SU-DHL-6 (cell line): ENCODE measurements around the gene RGS6.

Source experiments
- H2AFZ ChIP-seq: fragments of 200-600 bp; sonication (generic); 2 replicates; pipeline ENCODE4 v1.6.1; 2014; ENCODE audit warnings: low read depth, mild to moderate bottlenecking, moderate library complexity, mixed read lengths, antibody characterized with exemption, low read length; ENCODE audit not compliant: severe bottlenecking
- H3F3A ChIP-seq: fragments of 200-600 bp; shearing (Covaris generic); 2 replicates; pipeline ENCODE4 v1.6.0; 2016; ENCODE audit warnings: antibody characterized with exemption, mild to moderate bottlenecking; ENCODE audit not compliant: insufficient read depth
- H3K27ac ChIP-seq: fragments of 200-600 bp; sonication (generic); 2 replicates; pipeline ENCODE4 v1.5.1; 2016; ENCODE audit warnings: low read depth, mild to moderate bottlenecking, low read length, moderate library complexity, mixed read lengths
- H3K27me3 ChIP-seq: fragments of 200-600 bp; sonication (generic), shearing (Covaris generic); 2 replicates; pipeline ENCODE4 v1.6.0; 2014; ENCODE audit warnings: mild to moderate bottlenecking, low read length
- H3K36me3 ChIP-seq: fragments of 200-600 bp; sonication (generic); 2 replicates; pipeline ENCODE4 v1.6.1; 2014; ENCODE audit warnings: mild to moderate bottlenecking, low read length, mixed read lengths
- H3K4me2 ChIP-seq: fragments of 300-600, 200-600 bp; shearing (Covaris generic), sonication (generic); 2 replicates; pipeline ENCODE4 v1.6.0; 2014; ENCODE audit warnings: low read length, low read depth, mild to moderate bottlenecking; ENCODE audit not compliant: poor library complexity, severe bottlenecking
- H3K4me3 ChIP-seq: fragments of 200-600 bp; sonication (generic); 2 replicates; pipeline ENCODE4 v1.5.1; 2014; ENCODE audit warnings: antibody characterized with exemption, low read length, mild to moderate bottlenecking, mixed read lengths; ENCODE audit not compliant: insufficient read depth, poor library complexity, severe bottlenecking
- H3K79me2 ChIP-seq: fragments of 200-600 bp; sonication (generic); 2 replicates; pipeline ENCODE4 v1.6.1; 2014; ENCODE audit warnings: mild to moderate bottlenecking, low read length, moderate library complexity; ENCODE audit not compliant: insufficient read depth
- H3K9ac ChIP-seq: fragments of 200-600 bp; sonication (generic); 2 replicates; pipeline ENCODE4 v1.7.0; 2014; ENCODE audit warnings: mild to moderate bottlenecking, low read length
- H3K9me2 ChIP-seq: fragments of 200-600 bp; sonication (generic); replicated peaks from 2 replicates; pipeline ENCODE4 v1.6.1; 2014; ENCODE audit warnings: low read length; ENCODE audit not compliant: insufficient read depth
- H3K9me3 ChIP-seq: fragments of 200-600 bp; sonication (generic); 2 replicates; pipeline ENCODE4 v1.6.1; 2014; ENCODE audit warnings: low read length, mixed read lengths; ENCODE audit not compliant: insufficient read depth
- H4K20me1 ChIP-seq: fragments of 200-600 bp; sonication (generic); 2 replicates; pipeline ENCODE4 v1.6.1; 2014; ENCODE audit warnings: low read depth, mild to moderate bottlenecking, antibody characterized with exemption, low read length, moderate library complexity, mixed read lengths
- EZH2phosphoT487 ChIP-seq: fragments of 200-600 bp; sonication (generic), shearing (Covaris generic); conservative IDR thresholded peaks from 2 replicates; pipeline ENCODE4 v1.6.1; 2018; ENCODE audit warnings: mild to moderate bottlenecking, antibody characterized with exemption, low read length, moderate library complexity, mixed read lengths
- TF ChIP-seq, protein P1 (sequence below): fragments of 200-600 bp; sonication (generic); IDR thresholded peaks from one replicate; pipeline ENCODE4 v1.5.1; 2017; ENCODE audit warnings: antibody characterized with exemption, mild to moderate bottlenecking, low read length, moderate library complexity; ENCODE audit not compliant: insufficient read depth, poor library complexity, severe bottlenecking

RGS6 gene

GRCh38 chr14:72527591-72527990 lies 595.4 kb downstream of the RGS6 start:
- H3F3A ChIP-seq = peaks cover 4% of the 10 kb centered on the region
- no peaks in the 10 kb centered on the region for H3K27me3 ChIP-seq
- TF ChIP-seq, protein P1, sequence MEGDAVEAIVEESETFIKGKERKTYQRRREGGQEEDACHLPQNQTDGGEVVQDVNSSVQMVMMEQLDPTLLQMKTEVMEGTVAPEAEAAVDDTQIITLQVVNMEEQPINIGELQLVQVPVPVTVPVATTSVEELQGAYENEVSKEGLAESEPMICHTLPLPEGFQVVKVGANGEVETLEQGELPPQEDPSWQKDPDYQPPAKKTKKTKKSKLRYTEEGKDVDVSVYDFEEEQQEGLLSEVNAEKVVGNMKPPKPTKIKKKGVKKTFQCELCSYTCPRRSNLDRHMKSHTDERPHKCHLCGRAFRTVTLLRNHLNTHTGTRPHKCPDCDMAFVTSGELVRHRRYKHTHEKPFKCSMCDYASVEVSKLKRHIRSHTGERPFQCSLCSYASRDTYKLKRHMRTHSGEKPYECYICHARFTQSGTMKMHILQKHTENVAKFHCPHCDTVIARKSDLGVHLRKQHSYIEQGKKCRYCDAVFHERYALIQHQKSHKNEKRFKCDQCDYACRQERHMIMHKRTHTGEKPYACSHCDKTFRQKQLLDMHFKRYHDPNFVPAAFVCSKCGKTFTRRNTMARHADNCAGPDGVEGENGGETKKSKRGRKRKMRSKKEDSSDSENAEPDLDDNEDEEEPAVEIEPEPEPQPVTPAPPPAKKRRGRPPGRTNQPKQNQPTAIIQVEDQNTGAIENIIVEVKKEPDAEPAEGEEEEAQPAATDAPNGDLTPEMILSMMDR = no peak
- no peaks in the 10 kb centered on the region; the same call in 1 of the 2 replicates for H3K9me3 ChIP-seq
- H3K36me3 ChIP-seq = no peaks in the 10 kb centered on the region
- no peak overlapping the region for H3K4me3 ChIP-seq
- H4K20me1 ChIP-seq = no peaks in the 10 kb centered on the region
- no peaks in the 10 kb centered on the region for H3K79me2 ChIP-seq
- no peak overlapping the region for H3K9ac ChIP-seq
- no peak overlapping the region for H3K27ac ChIP-seq
- H3K4me2 ChIP-seq = no peak overlapping the region
- no peak overlapping the region for H2AFZ ChIP-seq
- no peaks in the 10 kb centered on the region for H3K9me2 ChIP-seq

- Histone ChIP-seq H3K9ac (no peak overlapping the region), H3K27ac (no peak overlapping the region), H3K27me3 (no peaks in the 10 kb centered on the region), H4K20me1 (no peaks in the 10 kb centered on the region), H3F3A (no peaks in the 10 kb centered on the region), H3K4me3 (no peak overlapping the region), H3K36me3 (0 out of 2 replicates have a peak, but pooled peaks cover 4% of the 10 kb centered on the region), H3K4me2 (no peak overlapping the region), H2AFZ (no peak overlapping the region), H3K9me3 (peaks cover 5% of the 10 kb centered on the region; the same call in 1 of the 2 replicates), H3K79me2 (no peaks in the 10 kb centered on the region), H3K9me2 (no peaks in the 10 kb centered on the region)
- no peak for TF ChIP-seq EZH2phosphoT487
- TF ChIP-seq, protein P1 = no peak
These were observed 596.0 kb downstream of the RGS6 start for GRCh38 chr14:72528059-72528862.

DNA sequence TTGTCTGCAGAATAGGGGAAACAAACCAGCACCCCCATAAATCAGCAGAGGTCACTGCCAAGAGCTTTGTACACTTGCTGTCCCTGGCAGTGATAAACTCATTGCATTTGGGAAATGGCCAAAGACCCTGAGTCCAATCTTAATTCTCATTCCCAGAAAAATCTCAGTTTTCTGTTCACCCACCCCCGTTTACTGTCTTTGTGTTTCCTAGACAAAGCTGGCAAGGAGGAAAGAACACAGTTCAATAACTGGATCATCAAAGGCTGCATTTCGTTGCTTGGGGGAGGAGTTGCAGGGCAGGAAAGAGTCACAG lies 596.6 kb downstream of the RGS6 start:
- Histone ChIP-seq H3K36me3 (0 out of 2 replicates have a peak, but pooled peaks cover 7% of the 10 kb centered on the region), H3K4me3 (no peak overlapping the region), H3K27me3 (no peaks in the 10 kb centered on the region), H3K9me2 (no peaks in the 10 kb centered on the region), H3F3A (no peaks in the 10 kb centered on the region), H3K4me2 (no peak overlapping the region), H3K9ac (no peak overlapping the region), H3K27ac (no peak overlapping the region), H4K20me1 (no peaks in the 10 kb centered on the region), H3K79me2 (no peaks in the 10 kb centered on the region), H3K9me3 (peaks cover 7% of the 10 kb centered on the region; the same call in 1 of the 2 replicates), H2AFZ (no peak overlapping the region)
- TF ChIP-seq, protein P1 = no peak
- no peak for TF ChIP-seq EZH2phosphoT487
